ENCODE data around the gene BCL2L2.
"Not testable (repeated sequence)": the region's sequence is repeated elsewhere in the genome, so short reads cannot be mapped to it uniquely, and the experiment has no call there.

The BCL2L2 gene

GRCh38 chr14:23306412-23307145 lies at the start of gene BCL2L2:
TSS of gene BCL2L2 (plus strand) at chr14:23306833. CDS start at chr14:23307768, 935 bp downstream.
- TF ChIP-seq MAX (IDR thresholded peaks at IDR 0.05; ENCODE audit: low read depth, low read length) (no peak; the same call in 1 of the 2 replicates), CTCF (IDR thresholded peaks at IDR 0.05; ENCODE audit: low read depth, low read length) (no peak), MYC (IDR thresholded peaks at IDR 0.05; ENCODE audit: low read depth, low read length) (0 out of 2 replicates have a peak, but pooled peaks have one; percentile 33), POLR2A (IDR thresholded peaks at IDR 0.05; ENCODE audit: extremely low read depth, insufficient read length) (peak; percentile 76)
- H3K4me3 ChIP-seq (ENCODE audit: low read depth, low read length): peak within 1 kb of the TSS; percentile 92
- peak; percentile 89 for DNase-seq (ENCODE audit: low read depth)

GRCh38 chr14:23258256-23258655 lies 48.4 kb upstream of the BCL2L2 start:
- TF ChIP-seq MYC (IDR thresholded peaks at IDR 0.05; ENCODE audit: low read depth, low read length) (no peak), POLR2A (IDR thresholded peaks at IDR 0.05; ENCODE audit: extremely low read depth, insufficient read length) (no peak), MAX (IDR thresholded peaks at IDR 0.05; ENCODE audit: low read depth, low read length) (no peak), CTCF (IDR thresholded peaks at IDR 0.05; ENCODE audit: low read depth, low read length) (no peak)
- DNase-seq (ENCODE audit: low read depth): no peak
- no peak overlapping the region for H3K4me3 ChIP-seq (ENCODE audit: low read depth, low read length)

GRCh38 chr14:23259426-23259825 lies 47.2 kb upstream of the BCL2L2 start:
- no peak for TF ChIP-seq MAX (IDR thresholded peaks at IDR 0.05; ENCODE audit: low read depth, low read length)
- no peak for TF ChIP-seq CTCF (IDR thresholded peaks at IDR 0.05; ENCODE audit: low read depth, low read length)
- no peak for TF ChIP-seq MYC (IDR thresholded peaks at IDR 0.05; ENCODE audit: low read depth, low read length)
- no peak for TF ChIP-seq POLR2A (IDR thresholded peaks at IDR 0.05; ENCODE audit: extremely low read depth, insufficient read length)
- DNase-seq (ENCODE audit: low read depth): no peak
- H3K4me3 ChIP-seq (ENCODE audit: low read depth, low read length): no peak overlapping the region

- DNase-seq (ENCODE audit: low read depth); H3K4me3 ChIP-seq (ENCODE audit: low read depth, low read length): not testable (repeated sequence)
These were observed 45.8 kb upstream of the BCL2L2 start for GRCh38 chr14:23260849-23261248.

- no peak for DNase-seq (ENCODE audit: low read depth)
- no peak for TF ChIP-seq POLR2A (IDR thresholded peaks at IDR 0.05; ENCODE audit: extremely low read depth, insufficient read length)
- TF ChIP-seq MYC (IDR thresholded peaks at IDR 0.05; ENCODE audit: low read depth, low read length): no peak
- TF ChIP-seq MAX (IDR thresholded peaks at IDR 0.05; ENCODE audit: low read depth, low read length): no peak
- no peak for TF ChIP-seq CTCF (IDR thresholded peaks at IDR 0.05; ENCODE audit: low read depth, low read length)
- H3K4me3 ChIP-seq (ENCODE audit: low read depth, low read length): no peak overlapping the region
These were observed 37.4 kb upstream of the BCL2L2 start for GRCh38 chr14:23269193-23269592.

GRCh38 chr14:23275412-23275811 lies 31.2 kb upstream of the BCL2L2 start:
- no peak overlapping the region for H3K4me3 ChIP-seq (ENCODE audit: low read depth, low read length)
- no peak for TF ChIP-seq CTCF (IDR thresholded peaks at IDR 0.05; ENCODE audit: low read depth, low read length)
- no peak for TF ChIP-seq POLR2A (IDR thresholded peaks at IDR 0.05; ENCODE audit: extremely low read depth, insufficient read length)
- TF ChIP-seq MYC (IDR thresholded peaks at IDR 0.05; ENCODE audit: low read depth, low read length): no peak
- TF ChIP-seq MAX (IDR thresholded peaks at IDR 0.05; ENCODE audit: low read depth, low read length): no peak
- no peak for DNase-seq (ENCODE audit: low read depth)

Data from NB4 (cell line).